ENCODE measurements around the gene IL36B. TPM values are rescaled to one million over a fixed set of nuclear protein-coding genes. Genes with fewer than 3 reads are reported as not detected.
A peak's percentile ranks its signal among the peaks of the same experiment; 100 is the strongest.

The IL36B gene
- total and polyA plus RNA-seq, 9 of the 15 experiments (the other 6 are each of a cell fraction or from before 2014, with no cell fraction given) = not detected

DNA sequence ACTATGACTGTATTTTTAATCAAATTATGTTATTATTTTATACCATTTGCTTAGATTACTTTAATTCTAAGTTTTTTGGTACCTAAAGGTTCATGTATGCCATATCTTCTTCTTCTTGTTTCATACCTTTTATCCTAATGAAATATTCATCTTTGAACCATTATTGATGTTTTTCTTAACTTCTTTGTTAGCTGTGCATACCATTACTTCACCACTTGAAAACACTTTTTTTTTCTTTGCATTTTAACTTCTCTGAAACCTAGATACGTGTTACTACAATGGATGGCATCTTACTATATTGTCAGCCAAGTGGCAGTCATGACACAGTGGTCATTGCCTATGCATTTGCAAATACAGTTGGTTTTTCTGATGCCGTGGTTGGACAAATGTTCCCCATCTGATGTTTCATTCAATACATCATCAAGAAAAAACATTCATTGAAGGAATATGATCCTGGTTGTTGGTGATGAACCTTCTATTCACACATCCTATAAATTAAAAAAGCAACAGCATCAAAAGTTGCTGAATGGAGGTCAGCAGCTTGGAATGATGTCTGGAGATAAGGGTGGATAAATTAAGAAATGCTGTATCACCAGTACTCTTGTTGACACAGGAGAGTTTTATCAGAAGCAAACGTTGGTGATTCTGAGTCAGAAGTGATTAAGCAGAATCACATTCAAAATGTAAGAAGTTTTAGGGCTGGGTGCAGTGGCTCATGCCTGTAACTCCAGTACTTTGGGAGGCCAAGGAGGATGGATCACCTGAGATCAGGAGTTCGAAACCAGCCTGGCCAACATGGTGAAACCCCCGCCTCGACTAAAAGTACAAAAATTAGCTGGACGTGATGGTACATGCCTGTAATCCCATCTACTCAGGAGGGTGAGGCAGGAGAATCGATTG lies 40.0 kb downstream of the IL36B start (continued):
- TF ChIP-seq CC2D1A (IDR thresholded peaks at IDR 0.05) = peak; percentile 97
- peak; percentile 84 for TF ChIP-seq NFIC (IDR thresholded peaks at IDR 0.05)
- peak; percentile 14; the same call in 1 of the 2 replicates for TF ChIP-seq ZNF41 (CRISPR knock-in tag; conservative IDR thresholded peaks at IDR 0.05)
- TF ChIP-seq NCOA1 (IDR thresholded peaks at IDR 0.05; ENCODE audit: low read depth) = peak; percentile 91
- peak; percentile 18; the same call in 1 of the 2 replicates for TF ChIP-seq RFX1 (IDR thresholded peaks at IDR 0.05)
- no peak for TF ChIP-seq ETS2 (tag; IDR thresholded peaks at IDR 0.05; ENCODE audit: borderline replicate concordance, poor library complexity, severe bottlenecking)
- TF ChIP-seq NONO (IDR thresholded peaks at IDR 0.05; ENCODE audit: low read depth in 2 of 2, low read length in 1 of 2) = peak in 1 of 2 experiments; percentile 16; a peak in 1 of 4 replicates
- TF ChIP-seq ZNF444 (CRISPR knock-in tag; IDR thresholded peaks at IDR 0.05) = no peak
- peak; percentile 100 for TF ChIP-seq ADNP (tag; IDR thresholded peaks at IDR 0.05)
- TF ChIP-seq, protein P1, sequence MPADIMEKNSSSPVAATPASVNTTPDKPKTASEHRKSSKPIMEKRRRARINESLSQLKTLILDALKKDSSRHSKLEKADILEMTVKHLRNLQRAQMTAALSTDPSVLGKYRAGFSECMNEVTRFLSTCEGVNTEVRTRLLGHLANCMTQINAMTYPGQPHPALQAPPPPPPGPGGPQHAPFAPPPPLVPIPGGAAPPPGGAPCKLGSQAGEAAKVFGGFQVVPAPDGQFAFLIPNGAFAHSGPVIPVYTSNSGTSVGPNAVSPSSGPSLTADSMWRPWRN (IDR thresholded peaks at IDR 0.05; ENCODE audit: low read depth) = peak; percentile 67; the same call in 1 of the 2 replicates
- no peak for TF ChIP-seq ZNF408 (CRISPR knock-in tag; IDR thresholded peaks at IDR 0.05; ENCODE audit: low read depth)
- TF ChIP-seq MEF2A (IDR thresholded peaks at IDR 0.05; ENCODE audit: control insufficient read depth, low read depth, low read length) = peak; percentile 89
- TF ChIP-seq ZFPM2 (CRISPR knock-in tag; IDR thresholded peaks at IDR 0.05) = 0 out of 2 replicates have a peak, but pooled peaks have one; percentile 10
- peak; percentile 98 for TF ChIP-seq NCOR1 (IDR thresholded peaks at IDR 0.05)
- peak; percentile 98 for TF ChIP-seq CBFA2T3 (IDR thresholded peaks at IDR 0.05)
- peak; percentile 89 for TF ChIP-seq NEUROD1 (IDR thresholded peaks at IDR 0.05; ENCODE audit: borderline replicate concordance, low read depth, low read length, partially characterized antibody)
- TF ChIP-seq MYNN (IDR thresholded peaks at IDR 0.05) = peak; percentile 85
- TF ChIP-seq MYNN (CRISPR knock-in tag; IDR thresholded peaks at IDR 0.05) = no peak
- peak; percentile 91; the same call in 1 of the 2 replicates for TF ChIP-seq DNMT1 (IDR thresholded peaks at IDR 0.05)
- no peak for TF ChIP-seq SREBF1 (IDR thresholded peaks at IDR 0.05; ENCODE audit: borderline replicate concordance, low read depth, low read length)
- TF ChIP-seq LCOR (CRISPR knock-in tag; IDR thresholded peaks at IDR 0.05) = peak; percentile 39; the same call in 1 of the 2 replicates
- TF ChIP-seq FOSL1 (tag; conservative IDR thresholded peaks at IDR 0.05) = peak; percentile 100
- no peak for TF ChIP-seq IFI16 (CRISPR knock-in tag; IDR thresholded peaks at IDR 0.05)
- 0 out of 2 replicates have a peak, but pooled peaks have one; percentile 42 for TF ChIP-seq ZNF197 (CRISPR knock-in tag; IDR thresholded peaks at IDR 0.05; ENCODE audit: low read depth)
- TF ChIP-seq NBN (IDR thresholded peaks at IDR 0.05; ENCODE audit: low read depth) = peak; percentile 94
- TF ChIP-seq, protein P2, sequence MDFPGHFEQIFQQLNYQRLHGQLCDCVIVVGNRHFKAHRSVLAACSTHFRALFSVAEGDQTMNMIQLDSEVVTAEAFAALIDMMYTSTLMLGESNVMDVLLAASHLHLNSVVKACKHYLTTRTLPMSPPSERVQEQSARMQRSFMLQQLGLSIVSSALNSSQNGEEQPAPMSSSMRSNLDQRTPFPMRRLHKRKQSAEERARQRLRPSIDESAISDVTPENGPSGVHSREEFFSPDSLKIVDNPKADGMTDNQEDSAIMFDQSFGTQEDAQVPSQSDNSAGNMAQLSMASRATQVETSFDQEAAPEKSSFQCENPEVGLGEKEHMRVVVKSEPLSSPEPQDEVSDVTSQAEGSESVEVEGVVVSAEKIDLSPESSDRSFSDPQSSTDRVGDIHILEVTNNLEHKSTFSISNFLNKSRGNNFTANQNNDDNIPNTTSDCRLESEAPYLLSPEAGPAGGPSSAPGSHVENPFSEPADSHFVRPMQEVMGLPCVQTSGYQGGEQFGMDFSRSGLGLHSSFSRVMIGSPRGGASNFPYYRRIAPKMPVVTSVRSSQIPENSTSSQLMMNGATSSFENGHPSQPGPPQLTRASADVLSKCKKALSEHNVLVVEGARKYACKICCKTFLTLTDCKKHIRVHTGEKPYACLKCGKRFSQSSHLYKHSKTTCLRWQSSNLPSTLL (IDR thresholded peaks at IDR 0.05) = 0 out of 2 replicates have a peak, but pooled peaks have one; percentile 35
- no peak for TF ChIP-seq POLR3G (IDR thresholded peaks at IDR 0.05; ENCODE audit: extremely low read depth, insufficient read length, insufficient replicate concordance)
